Stimulated activated CD8-positive, alpha-beta memory T cell treated with anti-CD3 and anti-CD28 coated beads, Interleukin-12 subunit alpha, Interleukin-12 subunit beta, amount 100 ng/mL, for 24 hours (primary cell): ENCODE results near the gene CHD1.
"Not testable (repeated sequence)": the region's sequence is repeated elsewhere in the genome, so short reads cannot be mapped to it uniquely, and the experiment has no call there.

ENCODE experiments used
- DNase-seq: peaks from one replicate; pipeline ENCODE4 v3.0.0-alpha.2; 2020; ENCODE audit errors: extremely low read depth

The CHD1 gene

DNA sequence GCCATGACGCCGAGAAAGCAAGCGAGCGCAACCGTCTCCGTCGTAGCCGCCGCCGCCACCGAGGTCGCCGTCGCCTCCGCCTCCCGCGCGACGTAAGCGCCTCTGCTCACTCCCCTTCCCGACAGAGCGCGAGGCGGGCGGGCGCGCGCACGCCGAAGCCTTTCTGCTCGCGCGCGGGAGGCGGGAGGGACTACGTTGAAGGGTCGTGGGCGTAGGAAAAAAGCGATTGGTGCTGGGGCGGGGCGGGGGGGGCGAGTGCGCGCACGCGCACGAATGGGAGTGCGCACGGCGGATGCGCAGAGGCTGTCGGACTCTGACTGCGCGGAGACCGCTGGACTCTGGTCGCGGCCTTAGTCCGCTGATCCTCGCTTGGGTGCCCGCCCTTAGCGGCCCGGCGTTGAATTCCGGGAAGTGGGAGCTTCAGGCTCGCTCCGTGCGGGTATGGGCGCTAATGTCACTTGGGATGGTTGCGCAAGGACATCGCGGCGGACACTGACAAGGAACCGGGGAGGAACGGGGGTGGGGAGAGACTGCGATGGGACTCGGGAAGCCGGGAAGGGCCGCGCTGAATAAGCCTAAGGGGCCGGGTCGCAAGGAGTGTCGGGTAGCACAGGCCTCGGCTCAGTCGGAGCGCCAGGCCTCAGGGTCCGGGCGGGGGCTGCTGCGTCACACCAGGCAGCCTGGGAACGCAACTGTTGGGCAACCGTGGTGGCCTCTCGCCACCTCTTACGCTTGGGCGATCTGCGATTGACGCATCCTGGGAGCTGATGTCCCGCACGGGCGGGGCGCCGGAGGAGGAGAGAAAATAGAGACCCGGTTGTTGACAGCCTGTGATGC lies at the start of gene CHD1:
Gene CHD1 (minus strand): TSS at position 135 of the 837 bp plus-strand sequence. CDS start 2,621 bp downstream, outside the sequence.
- peak; percentile 88 for DNase-seq

DNA sequence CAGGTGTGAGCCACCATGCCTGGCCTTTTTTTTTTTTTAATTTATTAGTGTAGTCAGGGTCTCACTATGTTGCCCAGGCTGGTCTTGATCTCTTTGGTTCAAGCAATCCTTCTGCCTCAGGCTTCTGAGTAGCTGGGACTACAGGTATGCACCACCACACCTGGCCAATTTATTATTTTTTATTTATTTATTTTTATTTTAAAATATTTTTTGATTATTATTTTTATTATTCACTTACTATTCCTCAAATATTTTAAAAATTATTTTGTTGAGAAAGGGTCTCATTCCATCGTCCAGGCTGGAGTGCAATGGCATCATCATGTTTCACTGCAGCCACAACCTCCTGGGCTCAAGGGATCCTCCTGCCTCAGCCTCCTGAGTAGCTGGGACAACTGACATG lies 49.7 kb upstream of the CHD1 start:
- no peak for DNase-seq

DNA sequence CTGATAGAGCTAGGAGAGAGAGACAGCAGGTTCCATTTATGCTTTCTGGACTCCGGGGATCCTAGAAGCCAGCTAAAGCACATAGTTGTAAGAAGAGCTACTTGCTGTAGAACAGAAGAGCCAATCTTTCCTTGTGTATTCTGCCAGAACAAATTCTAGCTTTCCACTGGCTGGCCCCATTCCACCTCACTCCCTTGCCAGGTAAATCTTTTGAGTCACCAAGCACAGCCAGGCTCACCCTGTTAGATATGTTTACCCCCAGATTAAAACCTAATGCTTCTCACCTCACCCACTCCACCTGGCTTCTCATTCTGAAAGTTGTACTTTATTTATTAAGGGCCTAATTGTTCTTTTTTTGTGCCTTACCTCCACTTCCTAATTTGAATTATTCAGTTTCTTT lies 48.9 kb upstream of the CHD1 start:
- DNase-seq: no peak

DNA sequence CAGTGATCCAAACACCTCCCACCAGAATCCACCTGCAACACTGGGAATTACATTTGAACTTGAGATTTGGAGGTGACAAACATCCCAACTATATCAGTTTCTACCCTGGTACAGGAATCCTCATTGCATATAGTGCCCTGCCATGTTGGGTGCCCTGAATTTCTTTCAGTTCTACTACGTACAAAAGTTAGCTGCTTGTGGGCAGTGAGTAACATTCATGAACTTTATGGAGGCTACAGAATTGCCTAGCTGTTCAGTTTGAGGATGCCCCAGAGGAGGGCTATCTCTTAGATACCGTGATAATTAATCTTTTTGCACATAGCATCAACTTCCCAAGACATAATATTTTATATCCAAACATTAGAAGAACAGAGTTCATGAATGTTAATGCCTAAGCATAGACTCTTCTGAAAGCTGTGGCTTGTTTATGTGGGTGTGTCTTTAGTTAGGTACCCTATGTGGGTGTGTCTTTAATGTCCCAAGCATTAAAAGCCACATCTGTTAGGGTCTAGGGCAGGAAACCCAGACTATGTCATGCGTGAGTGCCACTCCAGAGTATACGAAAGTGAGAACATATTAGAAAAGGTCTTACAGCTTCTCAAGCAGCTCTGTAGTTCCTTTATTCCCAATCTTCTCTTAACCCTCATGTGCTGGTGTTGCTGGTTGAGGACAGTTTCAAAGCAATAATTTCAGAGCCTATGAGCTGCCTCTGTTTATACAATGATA lies 47.0 kb upstream of the CHD1 start:
- DNase-seq: no peak

DNA sequence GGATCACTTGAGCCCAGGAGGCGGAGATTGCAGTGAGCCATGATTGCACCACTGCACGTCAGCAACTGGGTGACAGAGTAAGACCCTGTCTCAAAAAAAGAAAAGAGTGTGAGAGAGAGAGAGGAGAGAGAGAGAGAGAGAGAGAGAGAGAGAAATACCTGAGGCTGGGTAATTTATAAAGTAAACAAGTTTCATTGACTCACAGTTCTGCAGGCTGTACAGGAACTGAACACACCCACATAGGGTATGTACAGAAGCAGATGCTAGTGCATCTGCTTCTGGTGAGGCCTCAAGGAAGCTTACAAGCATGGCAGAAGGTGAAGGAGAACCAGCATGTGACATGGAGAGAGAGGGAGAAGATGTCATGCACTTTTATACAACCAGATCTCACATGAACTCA lies 46.4 kb upstream of the CHD1 start:
- no peak for DNase-seq

DNA sequence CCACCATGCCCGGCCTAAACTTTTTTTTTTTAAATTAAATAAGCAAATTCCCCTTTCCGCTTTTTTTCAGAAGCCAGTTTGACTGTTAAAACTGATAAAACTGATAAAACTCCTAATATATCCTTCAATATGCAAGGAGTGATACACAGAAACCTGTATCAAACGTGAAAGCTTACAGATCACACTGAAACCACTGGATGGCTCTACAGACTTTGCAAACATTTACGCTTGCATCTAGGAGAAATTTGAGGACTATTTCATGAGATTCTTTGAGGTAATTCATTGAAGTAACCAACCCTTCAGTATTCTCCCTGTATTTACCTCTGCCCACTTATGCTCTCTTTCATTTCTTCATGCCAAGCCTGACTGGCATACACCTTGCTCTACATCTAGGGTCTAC lies 40.6 kb upstream of the CHD1 start:
- DNase-seq: no peak

DNA sequence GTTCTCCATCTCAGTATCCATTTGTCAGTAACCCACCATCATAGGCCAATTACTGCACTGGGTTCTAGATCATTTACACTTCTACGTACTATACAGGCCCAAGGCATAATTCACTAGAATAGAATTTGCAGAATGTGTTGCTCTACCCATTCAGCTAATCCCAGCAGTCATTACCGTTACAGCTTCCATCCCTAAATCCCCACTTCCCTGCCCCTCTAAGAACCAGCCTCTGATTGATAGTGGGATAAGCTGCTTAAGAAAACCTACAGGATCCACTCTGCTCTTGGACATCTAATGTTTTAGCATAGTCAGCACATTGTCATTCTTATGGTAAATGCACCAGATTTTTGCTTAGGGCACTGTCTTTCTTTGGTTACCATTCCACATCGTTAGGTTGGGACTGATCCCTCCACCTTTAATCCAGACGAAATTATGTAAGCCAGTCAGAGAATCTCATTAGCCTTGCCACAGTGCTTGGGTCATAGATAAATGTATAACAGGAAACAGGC lies 39.3 kb upstream of the CHD1 start:
- DNase-seq: no peak

DNA sequence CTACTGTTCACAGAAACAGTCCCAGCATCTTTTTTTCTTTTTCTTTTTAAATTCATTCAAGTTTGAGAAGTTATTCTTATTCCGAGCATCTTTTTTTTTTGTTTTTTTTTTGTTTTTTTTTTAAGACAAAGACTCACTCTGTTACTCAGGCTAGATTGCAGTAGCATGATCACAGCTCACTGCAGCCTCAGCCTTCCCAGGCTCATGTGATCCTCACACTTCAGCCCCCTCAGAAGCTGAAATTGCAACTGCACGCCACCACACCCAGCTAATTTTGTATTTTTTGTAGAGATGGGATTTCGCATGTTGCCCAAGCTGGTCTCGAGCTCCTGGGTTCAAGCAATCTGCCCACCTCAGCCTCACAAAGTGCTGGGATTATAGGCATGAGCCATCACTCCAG lies 36.4 kb upstream of the CHD1 start:
- no peak for DNase-seq

DNA sequence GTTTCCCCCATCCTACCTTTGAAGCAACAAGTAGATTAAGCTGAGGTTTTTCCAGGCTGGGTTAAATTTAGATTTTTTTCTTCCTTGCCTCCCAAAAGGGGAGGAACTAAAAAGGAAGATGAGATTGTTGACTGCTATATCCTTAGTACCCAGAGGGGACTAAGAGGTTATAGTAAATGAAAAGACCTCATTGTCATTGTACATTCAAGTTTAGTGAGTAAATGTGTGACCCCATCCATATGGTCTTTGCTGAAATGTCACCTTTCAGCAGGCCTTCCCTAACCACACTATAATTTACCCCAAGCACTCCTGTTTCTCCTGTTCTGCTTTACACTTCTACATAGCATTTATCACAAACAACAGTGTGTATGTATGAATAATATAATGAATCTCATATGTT lies 35.8 kb upstream of the CHD1 start:
- DNase-seq: no peak

DNA sequence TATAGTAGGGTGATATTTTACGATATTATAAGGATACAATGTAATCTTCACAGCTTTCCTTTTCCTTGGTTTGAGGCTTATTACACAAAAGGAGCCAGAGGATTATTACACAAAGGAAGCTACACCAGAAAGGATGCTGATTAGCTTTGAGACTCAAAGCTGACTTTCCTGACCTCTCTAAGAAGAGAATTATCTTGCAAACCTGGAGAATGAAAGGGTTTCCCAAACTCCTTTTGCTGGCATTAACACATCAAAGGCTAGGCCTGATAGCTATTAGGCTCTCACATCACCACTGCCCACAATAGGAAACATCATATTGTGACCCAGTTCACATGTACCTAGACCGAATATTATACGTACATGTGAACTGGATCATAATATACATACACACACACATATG lies 34.2 kb upstream of the CHD1 start:
- DNase-seq: no peak

DNA sequence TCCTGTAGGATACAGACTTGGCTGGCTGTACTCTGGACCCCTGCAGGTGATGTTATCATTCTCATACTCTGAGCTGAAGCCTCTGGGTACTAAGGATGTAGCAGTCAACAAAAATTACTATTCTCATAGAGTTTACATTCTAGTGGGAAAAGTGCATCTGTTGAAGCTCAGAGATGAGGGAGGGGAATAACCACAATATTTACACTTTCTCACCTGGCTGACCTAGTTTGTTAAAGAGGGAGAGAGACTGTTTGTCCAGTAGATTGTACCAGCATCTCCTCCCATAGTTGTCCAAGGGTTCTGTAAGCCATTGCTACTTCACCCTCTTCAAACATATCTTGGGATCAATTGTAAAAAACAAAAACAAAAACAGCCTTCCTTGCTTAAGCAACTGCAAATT lies 33.8 kb upstream of the CHD1 start:
- DNase-seq: no peak

DNA sequence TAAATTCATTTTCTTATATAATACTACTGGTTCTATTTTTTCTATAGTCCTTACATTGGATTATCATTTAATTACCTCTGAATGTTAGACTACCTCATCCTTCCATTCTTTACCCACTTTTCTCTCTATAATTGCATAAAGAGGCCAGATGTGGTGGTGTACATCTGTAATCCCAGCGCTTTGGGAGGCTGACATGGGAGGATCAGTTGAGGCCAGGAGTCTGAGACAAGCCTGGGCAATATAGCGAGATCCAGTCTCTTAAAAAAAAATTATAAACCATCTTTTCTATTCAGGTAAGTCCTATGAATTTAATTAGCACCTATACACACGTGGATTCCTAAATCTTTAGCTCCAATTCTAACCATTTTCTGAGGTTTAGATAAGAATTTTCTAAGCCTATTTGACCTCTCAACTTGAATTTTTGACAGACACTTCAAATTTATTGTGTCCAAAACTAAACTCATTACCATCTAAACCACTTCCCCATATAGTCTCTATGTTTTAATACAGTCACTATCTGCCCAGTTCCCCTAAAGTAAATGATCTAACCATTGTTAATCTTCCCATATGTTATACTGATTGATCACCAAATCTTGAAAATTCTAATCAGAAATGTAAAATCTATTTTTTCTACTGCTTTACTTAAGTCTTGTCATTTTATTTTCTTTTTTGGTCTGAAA lies 33.0 kb upstream of the CHD1 start:
- no peak for DNase-seq

DNA sequence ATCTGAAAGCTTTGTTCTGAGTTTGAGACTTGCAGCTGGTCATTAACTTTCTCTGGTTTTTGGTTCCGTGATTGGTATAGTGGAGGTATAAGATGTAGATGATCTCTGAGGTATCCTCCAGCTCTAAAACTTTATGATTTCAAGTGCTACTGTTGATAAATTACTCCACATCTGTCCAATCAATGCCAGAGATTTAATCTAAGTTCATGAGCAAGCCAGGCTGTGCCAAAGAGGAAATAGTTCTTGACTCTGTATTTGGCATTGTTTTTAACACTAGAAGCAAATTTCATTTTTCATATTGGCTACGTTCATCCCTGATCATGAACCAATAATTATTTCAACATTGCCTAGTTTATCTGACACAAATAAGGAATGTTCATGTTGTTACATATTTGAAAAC lies 28.5 kb upstream of the CHD1 start:
- DNase-seq: no peak

DNA sequence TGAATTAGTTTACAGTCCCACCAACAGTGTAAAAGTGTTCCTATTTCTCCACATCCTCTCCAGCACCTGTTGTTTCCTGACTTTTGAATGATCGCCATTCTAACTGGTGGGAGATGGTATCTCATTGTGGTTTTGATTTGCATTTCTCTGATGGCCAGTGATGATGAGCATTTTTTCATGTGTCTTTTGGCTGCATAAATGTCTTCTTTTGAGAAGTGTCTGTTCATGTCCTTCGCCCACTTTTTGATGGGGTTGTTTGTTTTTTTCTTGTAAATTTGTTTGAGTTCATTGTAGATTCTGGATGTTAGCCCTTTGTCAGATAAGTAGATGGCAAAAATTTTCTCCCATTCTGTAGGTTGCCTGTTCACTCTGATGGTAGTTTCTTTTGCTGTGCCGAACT lies 27.1 kb upstream of the CHD1 start:
- DNase-seq: not testable (repeated sequence)

DNA sequence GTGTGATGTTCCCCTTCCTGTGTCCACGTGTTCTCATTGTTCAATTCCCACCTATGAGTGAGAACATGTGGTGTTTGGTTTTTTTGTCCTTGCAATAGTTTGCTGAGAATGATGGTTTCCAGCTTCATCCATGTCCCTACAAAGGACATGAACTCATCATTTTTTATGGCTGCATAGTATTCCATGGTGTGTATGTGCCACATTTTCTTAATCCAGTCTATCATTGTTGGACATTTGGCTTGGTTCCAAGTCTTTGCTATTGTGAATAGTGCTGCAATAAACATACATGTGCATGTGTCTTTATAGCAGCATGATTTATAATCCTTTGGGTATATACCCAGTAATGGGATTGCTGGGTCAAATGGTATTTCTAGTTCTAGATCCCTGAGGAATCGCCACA lies 26.7 kb upstream of the CHD1 start:
- not testable (repeated sequence) for DNase-seq

DNA sequence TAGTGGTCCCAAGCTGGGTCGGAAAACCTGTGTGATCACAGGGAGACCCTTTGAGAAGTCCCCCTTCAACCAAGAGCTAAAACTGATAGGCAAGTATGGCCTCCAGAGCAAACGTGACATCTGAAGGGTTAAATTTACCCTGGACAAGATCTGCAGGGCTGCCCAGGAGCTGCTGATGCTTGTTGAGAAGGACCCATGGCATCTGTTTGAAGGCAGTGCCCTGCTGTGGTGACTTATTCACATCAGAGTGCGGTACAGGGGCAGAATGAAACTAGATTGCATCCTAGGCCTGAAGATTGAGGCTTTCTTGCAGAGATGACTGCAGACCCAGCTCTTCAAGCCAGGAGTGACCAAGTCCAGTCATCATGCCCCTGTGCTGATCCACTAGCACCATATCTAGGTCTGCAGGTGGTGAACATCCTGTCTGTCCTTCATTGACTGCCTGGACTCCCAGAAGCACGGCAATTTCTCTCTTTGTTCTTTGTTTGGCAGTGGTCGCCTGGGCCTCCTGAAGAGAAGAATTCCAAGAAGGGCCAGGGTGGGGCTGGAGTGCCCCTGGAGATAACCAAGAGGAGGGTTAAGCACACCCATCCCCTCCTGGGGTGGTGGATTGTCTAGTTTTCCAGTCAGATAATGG lies 25.7 kb upstream of the CHD1 start:
- DNase-seq: no peak

DNA sequence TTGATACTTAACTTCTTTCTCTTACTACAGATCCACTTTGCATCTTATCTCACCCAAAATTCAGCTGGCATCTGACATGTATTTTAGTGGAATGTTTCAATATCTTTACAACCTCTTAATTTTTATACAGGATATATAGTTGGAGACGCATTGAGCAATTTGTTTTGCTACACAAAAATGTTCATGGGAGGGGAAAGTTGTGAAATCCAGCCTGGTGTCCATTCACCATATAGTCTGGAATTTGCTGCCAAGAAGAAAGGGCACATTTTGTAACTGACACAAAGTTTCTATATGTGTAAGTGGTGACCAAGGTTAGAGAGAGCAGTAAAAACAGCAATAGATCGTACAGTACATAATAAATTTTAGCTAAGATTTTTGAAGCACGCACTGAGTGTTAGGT lies 14.0 kb upstream of the CHD1 start:
- DNase-seq: no peak

DNA sequence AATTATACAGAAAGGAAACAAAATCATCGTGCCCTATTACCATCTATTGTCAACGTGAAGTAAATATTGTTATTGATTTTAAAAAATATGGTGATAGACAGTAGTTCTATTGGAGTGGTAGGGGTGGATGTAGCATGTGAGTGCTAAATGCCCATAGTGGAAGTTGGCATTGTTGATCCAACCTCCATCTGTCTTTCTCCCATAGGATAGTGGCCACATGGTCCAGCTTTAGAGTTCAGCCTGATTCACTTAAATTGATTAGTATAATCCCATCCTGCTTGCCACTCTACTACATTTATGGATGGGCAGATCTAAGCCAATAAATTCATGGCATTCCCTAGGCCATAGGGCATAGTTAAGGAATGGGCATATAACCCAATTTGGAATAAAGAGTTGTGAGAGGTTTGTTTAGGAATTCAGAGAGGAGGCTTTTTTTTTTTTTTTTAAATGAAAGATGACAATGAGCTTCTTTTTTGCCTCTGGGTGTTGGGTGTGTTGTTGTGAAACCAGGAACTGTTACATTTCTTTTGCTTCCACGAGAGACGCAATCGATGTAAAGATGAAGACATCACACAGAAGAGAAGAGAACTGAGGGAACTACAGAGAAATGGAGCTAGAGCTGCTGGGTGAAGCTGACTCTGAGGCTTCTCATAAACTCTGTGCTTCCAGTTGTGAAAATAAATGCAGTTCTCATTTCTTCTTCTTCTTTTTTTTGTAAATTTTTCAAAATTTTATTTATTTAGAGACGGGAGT lies 12.5 kb upstream of the CHD1 start:
- no peak for DNase-seq

DNA sequence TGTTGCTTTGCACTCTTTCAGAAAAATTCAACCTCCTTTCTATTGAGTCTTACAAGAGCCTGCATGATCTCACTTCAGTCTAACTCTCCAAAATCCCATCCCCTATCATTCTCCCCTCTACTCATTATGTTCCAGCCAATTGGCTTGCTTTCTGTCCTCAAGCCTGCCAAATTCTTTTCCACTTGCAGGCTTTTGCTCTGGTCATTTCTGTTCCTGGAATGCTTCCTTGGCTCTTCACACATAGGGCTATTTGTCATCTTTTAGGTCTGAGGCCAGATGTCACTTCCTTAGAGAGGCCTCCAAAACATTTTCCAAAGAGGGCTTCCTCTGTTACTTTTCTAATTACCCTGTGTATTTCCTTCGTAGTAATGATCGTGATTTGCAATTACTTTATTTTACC lies 11.8 kb upstream of the CHD1 start:
- DNase-seq: no peak

DNA sequence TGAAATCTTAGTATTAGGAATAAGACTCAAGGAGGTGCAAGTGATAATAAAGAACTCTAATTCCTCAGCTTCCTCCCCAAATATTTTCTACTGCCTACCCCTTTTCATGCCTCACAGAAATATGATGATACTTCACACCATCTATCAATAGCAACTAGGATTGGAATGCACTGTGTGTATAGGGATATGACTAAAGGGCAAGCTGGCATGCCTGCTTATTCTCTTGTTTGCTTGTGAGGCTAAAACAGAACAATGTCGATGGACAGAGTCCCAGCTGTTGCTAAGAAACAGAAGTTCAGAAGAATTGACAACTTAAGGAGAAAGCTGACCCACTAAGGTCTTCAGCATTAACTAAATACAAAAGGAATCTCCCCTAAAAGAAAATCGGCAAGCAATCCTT lies 9.7 kb upstream of the CHD1 start:
- no peak for DNase-seq

DNA sequence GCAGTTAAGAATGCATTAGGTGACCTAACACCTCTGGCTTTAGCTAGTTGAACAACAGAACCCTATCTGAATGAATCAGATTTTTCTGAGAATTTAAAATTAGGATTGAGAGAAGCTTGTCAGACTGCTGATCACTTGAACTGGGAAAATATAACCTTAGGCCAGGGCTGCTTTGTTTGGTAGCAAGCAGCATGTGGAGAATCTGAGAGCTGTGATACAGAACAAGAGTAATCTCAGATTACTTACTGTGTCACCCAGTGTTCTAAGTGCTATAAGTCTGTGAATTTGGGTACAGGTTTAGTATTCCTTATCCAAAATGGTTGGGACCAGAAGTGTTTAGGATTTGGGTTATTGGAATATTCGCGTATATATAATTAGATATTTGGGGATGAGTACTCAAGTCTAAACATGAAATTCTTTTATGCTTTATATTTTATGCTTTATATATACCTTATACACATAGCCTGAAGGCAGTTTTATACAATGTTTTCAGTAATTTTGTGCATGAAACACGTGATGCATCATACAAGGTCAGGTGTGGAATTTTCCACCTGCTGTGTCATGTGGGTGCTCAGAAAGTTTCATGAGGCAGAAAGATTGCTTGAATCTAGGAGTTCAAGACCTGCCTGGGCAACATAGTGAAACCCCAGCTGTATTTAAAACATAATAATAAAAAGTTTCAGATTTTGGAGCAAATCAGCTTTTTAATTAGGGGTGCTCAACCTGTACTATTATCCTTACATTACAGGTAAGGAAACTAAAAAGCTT lies 8.3 kb upstream of the CHD1 start:
- no peak for DNase-seq
